Mammary epithelial cell (primary cell): ENCODE data around the gene TLK1.

ENCODE experiments used
- CTCF ChIP-seq, 2 donors: IDR thresholded peaks in 1 of 2; conservative IDR thresholded peaks in 1 of 2; 2 replicates each; pipeline ENCODE4 v1.5.1; 2011 to 2012; ENCODE audit warnings: inconsistent platforms in 2 of 2, low read length in 2 of 2, mild to moderate bottlenecking in 2 of 2, control low read depth in 1 of 2, low read depth in 1 of 2; ENCODE audit not compliant: insufficient read depth in 1 of 2; ENCODE audit errors: extremely low read depth in 1 of 2
- EZH2 ChIP-seq: IDR thresholded peaks from 2 replicates; pipeline ENCODE4 v1.6.1; 2012; ENCODE audit warnings: low read length, inconsistent platforms, borderline replicate concordance

- TF ChIP-seq CTCF (conservative IDR thresholded peaks at IDR 0.05 in 1 of 2, IDR thresholded peaks at IDR 0.05 in 1 of 2; ENCODE audit: extremely low read depth in 1 of 2, insufficient read depth in 1 of 2, low read depth in 1 of 2, low read length in 2 of 2) = no peak
- no peak for TF ChIP-seq EZH2
These were observed 3.6 kb downstream of the TLK1 start for GRCh38 chr2:171157109-171157500.
